HepG2 (cell line): Measurements from ENCODE around the gene MGST2.

ENCODE experiments used
- CEBPB ChIP-seq: IDR thresholded peaks from 2 replicates; pipeline ENCODE4 v1.6.1; 2011; ENCODE audit warnings: low read depth, low read length, improper control_type of control experiment, borderline replicate concordance
- XBP1 ChIP-seq: sonication (generic); formaldehyde crosslinking; IDR thresholded peaks from 2 replicates; pipeline ENCODE4 v1.5.0; 2020; ENCODE audit warnings: missing genetic modification reagents

DNA sequence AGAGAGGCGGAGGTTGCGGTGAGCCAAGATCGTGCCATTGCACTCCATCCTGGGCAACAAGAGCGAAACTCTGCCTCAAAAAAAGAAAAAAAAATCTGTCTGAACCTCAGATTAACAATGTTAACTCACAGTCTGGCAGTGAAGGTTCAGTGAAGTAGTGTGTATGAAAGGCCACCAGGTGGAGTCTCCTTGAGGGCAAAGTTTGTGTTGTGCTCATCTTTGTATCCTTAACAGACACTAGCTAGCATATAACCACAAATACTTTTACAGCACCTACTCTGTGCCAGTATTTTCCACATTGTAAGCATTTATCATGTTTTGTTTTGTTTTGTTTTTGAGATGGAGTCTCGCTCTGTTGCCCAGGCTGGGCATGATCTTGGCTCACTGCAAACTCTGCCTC is 46.0 kb upstream of the MGST2 start:
- TF ChIP-seq XBP1 (CRISPR knock-in tag): no peak
- TF ChIP-seq CEBPB: no peak
